ENCODE results near the gene PXDN.
"Not testable (repeated sequence)": the region's sequence is repeated elsewhere in the genome, so short reads cannot be mapped to it uniquely, and the experiment has no call there.

PXDN gene

GRCh38 chr2:1758774-1759610 is 14.7 kb upstream of the PXDN start:
- Histone ChIP-seq H3K9me3 (ENCODE audit: control insufficient read depth in 1 of 2, low read length in 2 of 2) (no peaks in the 10 kb centered on the region), H3K27me3 (ENCODE audit: low read depth, low read length) (no peaks in the 10 kb centered on the region), H3K4me1 (ENCODE audit: control insufficient read depth in 1 of 2, insufficient read depth in 2 of 2, low read length in 2 of 2) (peaks cover 0 to 4% of the 10 kb centered on the region in 2 donors), H3K27ac (ENCODE audit: low read length) (no peak overlapping the region), H3K4me3 (ENCODE audit: low read depth in 1 of 2, low read length in 2 of 2) (no peak overlapping the region), H3K36me3 (ENCODE audit: control insufficient read depth in 1 of 2, insufficient read depth in 2 of 2, low read length in 2 of 2) (no peaks in the 10 kb centered on the region)

- Histone ChIP-seq H3K36me3 (ENCODE audit: control insufficient read depth in 1 of 2, insufficient read depth in 2 of 2, low read length in 2 of 2) (no peaks in the 10 kb centered on the region), H3K9me3 (ENCODE audit: control insufficient read depth in 1 of 2, low read length in 2 of 2) (no peaks in the 10 kb centered on the region), H3K4me1 (ENCODE audit: control insufficient read depth in 1 of 2, insufficient read depth in 2 of 2, low read length in 2 of 2) (peaks cover 0 to 4% of the 10 kb centered on the region in 2 donors), H3K27me3 (ENCODE audit: low read depth, low read length) (no peaks in the 10 kb centered on the region), H3K4me3 (ENCODE audit: low read depth in 1 of 2, low read length in 2 of 2) (no peak overlapping the region), H3K27ac (ENCODE audit: low read length) (no peak overlapping the region)
These were observed 13.9 kb upstream of the PXDN start for GRCh38 chr2:1758171-1758570.

DNA sequence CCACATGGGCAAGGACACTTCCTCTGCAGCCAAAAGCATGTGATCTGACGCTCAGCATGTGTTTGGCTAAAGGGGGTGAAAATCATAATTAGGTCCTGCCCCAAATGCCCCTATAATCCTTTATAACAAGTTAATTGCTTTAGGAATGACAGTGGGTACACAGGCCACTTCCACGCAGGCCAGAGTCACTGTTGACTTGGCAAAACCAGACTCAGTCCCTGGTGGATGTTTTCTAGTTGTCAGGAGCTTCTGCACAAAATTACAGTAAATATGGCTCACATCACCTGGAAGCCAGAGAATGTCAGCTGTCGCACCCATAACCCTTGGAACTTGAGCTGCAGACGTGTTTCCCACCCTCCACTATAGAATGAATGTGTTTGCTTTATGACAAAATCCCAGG is 13.3 kb upstream of the PXDN start:
- Histone ChIP-seq H3K27ac (ENCODE audit: low read length) (no peak overlapping the region), H3K9me3 (ENCODE audit: control insufficient read depth in 1 of 2, low read length in 2 of 2) (no peaks in the 10 kb centered on the region), H3K4me3 (ENCODE audit: low read depth in 1 of 2, low read length in 2 of 2) (no peak overlapping the region), H3K4me1 (ENCODE audit: control insufficient read depth in 1 of 2, insufficient read depth in 2 of 2, low read length in 2 of 2) (peaks cover 0 to 4% of the 10 kb centered on the region in 2 donors), H3K27me3 (ENCODE audit: low read depth, low read length) (no peaks in the 10 kb centered on the region), H3K36me3 (ENCODE audit: control insufficient read depth in 1 of 2, insufficient read depth in 2 of 2, low read length in 2 of 2) (no peaks in the 10 kb centered on the region)

- H3K36me3 ChIP-seq (ENCODE audit: control insufficient read depth in 1 of 2, insufficient read depth in 2 of 2, low read length in 2 of 2); H3K9me3 ChIP-seq (ENCODE audit: control insufficient read depth in 1 of 2, low read length in 2 of 2); H3K27me3 ChIP-seq (ENCODE audit: low read depth, low read length); H3K4me3 ChIP-seq (ENCODE audit: low read depth in 1 of 2, low read length in 2 of 2); H3K4me1 ChIP-seq (ENCODE audit: control insufficient read depth in 1 of 2, insufficient read depth in 2 of 2, low read length in 2 of 2); H3K27ac ChIP-seq (ENCODE audit: low read length): not testable (repeated sequence)
These were observed 12.8 kb upstream of the PXDN start for GRCh38 chr2:1757146-1757545.

DNA sequence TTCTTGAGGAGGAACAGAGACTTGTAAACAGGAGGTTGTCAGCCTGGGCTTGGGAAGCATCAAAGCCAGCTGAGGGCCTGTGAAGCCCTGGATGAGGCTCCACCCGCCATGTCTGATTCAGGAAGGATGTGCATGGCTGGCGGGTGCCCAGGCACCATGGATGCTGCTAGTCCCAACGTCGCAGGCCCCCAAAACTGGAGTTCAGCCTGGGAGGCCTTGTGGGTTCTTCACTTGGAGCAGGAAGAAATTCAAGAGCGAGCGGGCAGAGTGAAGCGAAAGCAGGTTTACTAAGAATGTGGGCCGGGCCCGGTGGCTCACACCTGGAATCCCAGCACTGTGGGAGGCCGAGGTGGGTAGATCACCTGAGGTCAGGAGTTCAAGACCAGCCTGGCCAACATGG is 12.1 kb upstream of the PXDN start:
- no peaks in the 10 kb centered on the region for H3K36me3 ChIP-seq (ENCODE audit: control insufficient read depth in 1 of 2, insufficient read depth in 2 of 2, low read length in 2 of 2)
- no peaks in the 10 kb centered on the region for H3K9me3 ChIP-seq (ENCODE audit: control insufficient read depth in 1 of 2, low read length in 2 of 2)
- no peak overlapping the region for H3K27ac ChIP-seq (ENCODE audit: low read length)
- no peak overlapping the region for H3K4me3 ChIP-seq (ENCODE audit: low read depth in 1 of 2, low read length in 2 of 2)
- peaks cover 0 to 4% of the 10 kb centered on the region in 2 donors for H3K4me1 ChIP-seq (ENCODE audit: control insufficient read depth in 1 of 2, insufficient read depth in 2 of 2, low read length in 2 of 2)
- H3K27me3 ChIP-seq (ENCODE audit: low read depth, low read length) = no peaks in the 10 kb centered on the region

GRCh38 chr2:1755436-1756191 is 11.3 kb upstream of the PXDN start:
- Histone ChIP-seq H3K4me3 (ENCODE audit: low read depth in 1 of 2, low read length in 2 of 2) (no peak overlapping the region), H3K9me3 (ENCODE audit: control insufficient read depth in 1 of 2, low read length in 2 of 2) (no peaks in the 10 kb centered on the region), H3K36me3 (ENCODE audit: control insufficient read depth in 1 of 2, insufficient read depth in 2 of 2, low read length in 2 of 2) (no peaks in the 10 kb centered on the region), H3K27me3 (ENCODE audit: low read depth, low read length) (no peaks in the 10 kb centered on the region), H3K4me1 (ENCODE audit: control insufficient read depth in 1 of 2, insufficient read depth in 2 of 2, low read length in 2 of 2) (peaks cover 0 to 4% of the 10 kb centered on the region in 2 donors), H3K27ac (ENCODE audit: low read length) (no peak overlapping the region)

GRCh38 chr2:1754461-1755170 is 10.3 kb upstream of the PXDN start:
- H3K27ac ChIP-seq (ENCODE audit: low read length) = no peak overlapping the region
- H3K27me3 ChIP-seq (ENCODE audit: low read depth, low read length) = no peaks in the 10 kb centered on the region
- H3K4me3 ChIP-seq (ENCODE audit: low read depth in 1 of 2, low read length in 2 of 2) = no peak overlapping the region
- H3K9me3 ChIP-seq (ENCODE audit: control insufficient read depth in 1 of 2, low read length in 2 of 2) = no peaks in the 10 kb centered on the region
- H3K4me1 ChIP-seq (ENCODE audit: control insufficient read depth in 1 of 2, insufficient read depth in 2 of 2, low read length in 2 of 2) = peaks cover 0 to 4% of the 10 kb centered on the region in 2 donors
- no peaks in the 10 kb centered on the region for H3K36me3 ChIP-seq (ENCODE audit: control insufficient read depth in 1 of 2, insufficient read depth in 2 of 2, low read length in 2 of 2)

- peaks cover 0 to 4% of the 10 kb centered on the region in 2 donors for H3K4me1 ChIP-seq (ENCODE audit: control insufficient read depth in 1 of 2, insufficient read depth in 2 of 2, low read length in 2 of 2)
- H3K4me3 ChIP-seq (ENCODE audit: low read depth in 1 of 2, low read length in 2 of 2) = no peak overlapping the region
- no peaks in the 10 kb centered on the region for H3K9me3 ChIP-seq (ENCODE audit: control insufficient read depth in 1 of 2, low read length in 2 of 2)
- H3K27ac ChIP-seq (ENCODE audit: low read length) = no peak overlapping the region
- no peaks in the 10 kb centered on the region for H3K36me3 ChIP-seq (ENCODE audit: control insufficient read depth in 1 of 2, insufficient read depth in 2 of 2, low read length in 2 of 2)
- no peaks in the 10 kb centered on the region for H3K27me3 ChIP-seq (ENCODE audit: low read depth, low read length)
These were observed 9.7 kb upstream of the PXDN start for GRCh38 chr2:1754046-1754445.

DNA sequence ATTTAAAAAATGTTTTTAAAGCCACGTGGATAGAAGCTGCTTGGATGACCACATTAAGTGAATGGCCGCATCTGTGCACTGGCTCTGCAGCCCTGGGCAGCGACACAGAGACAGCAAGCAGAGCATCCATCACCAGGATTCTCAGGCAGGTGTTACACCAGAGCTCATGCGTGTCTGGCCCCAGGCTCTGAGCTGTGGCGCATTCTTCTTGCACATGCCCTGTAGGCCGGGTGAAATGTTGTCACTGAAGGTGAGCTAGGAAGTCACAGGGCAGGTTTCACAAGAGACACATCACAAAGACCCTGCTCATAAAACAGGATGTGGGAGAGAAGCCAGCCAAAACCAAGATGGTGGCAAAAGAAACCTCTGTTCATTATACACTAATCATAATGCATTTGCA is 8.4 kb upstream of the PXDN start:
- Histone ChIP-seq H3K36me3 (ENCODE audit: control insufficient read depth in 1 of 2, insufficient read depth in 2 of 2, low read length in 2 of 2) (no peaks in the 10 kb centered on the region), H3K27ac (ENCODE audit: low read length) (no peak overlapping the region), H3K4me1 (ENCODE audit: control insufficient read depth in 1 of 2, insufficient read depth in 2 of 2, low read length in 2 of 2) (peaks cover 0 to 4% of the 10 kb centered on the region in 2 donors), H3K27me3 (ENCODE audit: low read depth, low read length) (no peaks in the 10 kb centered on the region), H3K4me3 (ENCODE audit: low read depth in 1 of 2, low read length in 2 of 2) (no peak overlapping the region), H3K9me3 (ENCODE audit: control insufficient read depth in 1 of 2, low read length in 2 of 2) (no peaks in the 10 kb centered on the region)

GRCh38 chr2:1751767-1752725 is 7.7 kb upstream of the PXDN start:
- Histone ChIP-seq H3K36me3 (ENCODE audit: control insufficient read depth in 1 of 2, insufficient read depth in 2 of 2, low read length in 2 of 2) (no peaks in the 10 kb centered on the region), H3K27ac (ENCODE audit: low read length) (no peak overlapping the region), H3K27me3 (ENCODE audit: low read depth, low read length) (no peaks in the 10 kb centered on the region), H3K4me1 (ENCODE audit: control insufficient read depth in 1 of 2, insufficient read depth in 2 of 2, low read length in 2 of 2) (peaks cover 0 to 4% of the 10 kb centered on the region in 2 donors), H3K4me3 (ENCODE audit: low read depth in 1 of 2, low read length in 2 of 2) (no peak overlapping the region), H3K9me3 (ENCODE audit: control insufficient read depth in 1 of 2, low read length in 2 of 2) (no peaks in the 10 kb centered on the region)
